ENCODE measurements around the gene ENGASE. TPM values are rescaled to one million over a fixed set of nuclear protein-coding genes. Genes with fewer than 3 reads are reported as not detected.

Gene ENGASE
- total and polyA plus RNA-seq, 2 donors (not counting 1 experiment from before 2014, with no cell fraction given) = 92.1 to 122 TPM

- POLR2A ChIA-PET = no interaction called here
- H3K4me1 Mint-ChIP-seq = no peaks in the 10 kb centered on the region
- no peak overlapping the region for H3K27ac ChIP-seq (ENCODE audit: low read length in 2 of 2)
- no peak overlapping the region for H3K4me3 Mint-ChIP-seq
- DNase-seq (no peak), ATAC-seq (ENCODE audit: low read depth) (no peak)
- H3K27ac Mint-ChIP-seq = no peak overlapping the region
- H3K9me3 ChIP-seq (ENCODE audit: control extremely low read depth in 1 of 3, control insufficient read depth in 2 of 3, insufficient read depth in 1 of 3, low read length in 2 of 3) = no peaks in the 10 kb centered on the region
- H3K4me1 ChIP-seq (ENCODE audit: control insufficient read depth in 2 of 2, insufficient read depth in 2 of 2, low read length in 2 of 2) = no peaks in the 10 kb centered on the region
- H3K27me3 Mint-ChIP-seq = no peaks in the 10 kb centered on the region
- CTCF ChIA-PET = interaction anchor here (1.1 to 10.5 kb wide), 4 partner anchors 9 to 307 kb away, joined by 3 to 370 read pairs (median 6); no protein-coding TSS in a partner anchor
- H3K79me2 ChIP-seq (ENCODE audit: control insufficient read depth, insufficient read depth, low read length) = no peaks in the 10 kb centered on the region
- no peak overlapping the region for H2AFZ ChIP-seq (ENCODE audit: insufficient read depth, low read depth, low read length, poor library complexity, severe bottlenecking)
- no peak overlapping the region for H3K9ac ChIP-seq (ENCODE audit: low read length)
- peaks cover 0 to 41% of the 10 kb centered on the region in 2 experiments for H3K36me3 ChIP-seq (replicated peaks in 1 of 2; ENCODE audit: control extremely low read depth in 1 of 2, control insufficient read depth in 1 of 2, extremely low read depth in 1 of 2, insufficient read depth in 2 of 2, low read length in 1 of 2)
- TF ChIP-seq EZH2 (IDR thresholded peaks at IDR 0.05; ENCODE audit: borderline replicate concordance, insufficient read depth, low read depth, low read length, poor library complexity, severe bottlenecking) = no peak
- no peak for TF ChIP-seq CTCF (IDR thresholded peaks at IDR 0.05)
- no peaks in the 10 kb centered on the region for H3K9me3 Mint-ChIP-seq (ENCODE audit: insufficient read depth)
- H3K27me3 ChIP-seq (replicated peaks in 1 of 4; ENCODE audit: control extremely low read depth in 1 of 4, control insufficient read depth in 3 of 4, insufficient read depth in 4 of 4, low read length in 3 of 4) = no peaks in the 10 kb centered on the region
- no peak overlapping the region for H3K4me2 ChIP-seq (replicated peaks; ENCODE audit: low read depth, low read length, poor library complexity, severe bottlenecking)
- peaks cover 11% of the 10 kb centered on the region for H4K20me1 ChIP-seq (ENCODE audit: control insufficient read depth, insufficient read depth, low read length, poor library complexity, severe bottlenecking)
- WGBS (ENCODE audit: insufficient coverage) = 96% methylated on average over 30 of the region's 30 CpGs
- no peak overlapping the region for H3K4me3 ChIP-seq (ENCODE audit: control extremely low read depth in 1 of 5, extremely low read depth in 1 of 5, insufficient read depth in 1 of 5, low read depth in 2 of 5, low read length in 4 of 5)
- intact Hi-C loops (cut with micrococcal nuclease) = loop anchor here (5.0 kb wide), 1 partner anchor 97 kb away; no protein-coding TSS in a partner anchor
These were observed 10.7 kb downstream of the ENGASE start for GRCh38 chr17:79085154-79085920.

GRCh38 chr17:79085921-79086551 lies 11.4 kb downstream of the ENGASE start:
- no peak overlapping the region for H3K9ac ChIP-seq (ENCODE audit: low read length)
- 97% methylated on average over 27 of the region's 28 CpGs for WGBS (ENCODE audit: insufficient coverage)
- no peaks in the 10 kb centered on the region for H3K79me2 ChIP-seq (ENCODE audit: control insufficient read depth, insufficient read depth, low read length)
- Mint-ChIP-seq H3K9me3 (ENCODE audit: insufficient read depth) (no peaks in the 10 kb centered on the region), H3K27ac (no peak overlapping the region), H3K27me3 (no peaks in the 10 kb centered on the region), H3K4me3 (no peak overlapping the region), H3K4me1 (no peaks in the 10 kb centered on the region)
- POLR2A ChIA-PET = no interaction called here
- H3K4me1 ChIP-seq (ENCODE audit: control insufficient read depth in 2 of 2, insufficient read depth in 2 of 2, low read length in 2 of 2) = no peaks in the 10 kb centered on the region
- H3K4me2 ChIP-seq (replicated peaks; ENCODE audit: low read depth, low read length, poor library complexity, severe bottlenecking) = no peak overlapping the region
- no peaks in the 10 kb centered on the region for H3K27me3 ChIP-seq (replicated peaks in 1 of 4; ENCODE audit: control extremely low read depth in 1 of 4, control insufficient read depth in 3 of 4, insufficient read depth in 4 of 4, low read length in 3 of 4)
- no peak overlapping the region for H3K27ac ChIP-seq (ENCODE audit: low read length in 2 of 2)
- DNase-seq (no peak), ATAC-seq (ENCODE audit: low read depth) (no peak)
- no peak overlapping the region for H3K4me3 ChIP-seq (ENCODE audit: control extremely low read depth in 1 of 5, extremely low read depth in 1 of 5, insufficient read depth in 1 of 5, low read depth in 2 of 5, low read length in 4 of 5)
- no peaks in the 10 kb centered on the region for H3K9me3 ChIP-seq (ENCODE audit: control extremely low read depth in 1 of 3, control insufficient read depth in 2 of 3, insufficient read depth in 1 of 3, low read length in 2 of 3)
- CTCF ChIA-PET = interaction anchor here (1.5 to 10.5 kb wide), 5 partner anchors 12 to 307 kb away, joined by 3 to 370 read pairs (median 8); partner anchors contain the start of gene ENGASE
- H2AFZ ChIP-seq (ENCODE audit: insufficient read depth, low read depth, low read length, poor library complexity, severe bottlenecking) = no peak overlapping the region
- H4K20me1 ChIP-seq (ENCODE audit: control insufficient read depth, insufficient read depth, low read length, poor library complexity, severe bottlenecking) = peaks cover 11% of the 10 kb centered on the region
- intact Hi-C loops (cut with micrococcal nuclease) = loop anchor here (5.0 kb wide), 1 partner anchor 96 kb away; no protein-coding TSS in a partner anchor
- TF ChIP-seq CTCF (IDR thresholded peaks at IDR 0.05) (no peak), EZH2 (IDR thresholded peaks at IDR 0.05; ENCODE audit: borderline replicate concordance, insufficient read depth, low read depth, low read length, poor library complexity, severe bottlenecking) (no peak)
- H3K36me3 ChIP-seq (replicated peaks in 1 of 2; ENCODE audit: control extremely low read depth in 1 of 2, control insufficient read depth in 1 of 2, extremely low read depth in 1 of 2, insufficient read depth in 2 of 2, low read length in 1 of 2) = peaks cover 0 to 38% of the 10 kb centered on the region in 2 experiments
